A673 (cell line): Measurements from ENCODE around the gene WIPF2.
"Not testable (repeated sequence)": the region's sequence is repeated elsewhere in the genome, so short reads cannot be mapped to it uniquely, and the experiment has no call there.

Experiments used
- EZH2 ChIP-seq: fragments of 200-600 bp; sonication (generic); IDR thresholded peaks from 2 replicates; pipeline ENCODE4 v1.6.1; 2017; ENCODE audit warnings: borderline replicate concordance, low read depth, mild to moderate bottlenecking, mixed read lengths, antibody characterized with exemption, low read length; ENCODE audit not compliant: poor library complexity, severe bottlenecking
- TF ChIP-seq, protein P1 (sequence below): fragments of 300-800, 200-600 bp; sonication (generic); conservative IDR thresholded peaks from 2 replicates; pipeline ENCODE4 v1.5.1; 2017; ENCODE audit warnings: low read depth, mild to moderate bottlenecking, antibody characterized with exemption, low read length, moderate library complexity, mixed read lengths

DNA sequence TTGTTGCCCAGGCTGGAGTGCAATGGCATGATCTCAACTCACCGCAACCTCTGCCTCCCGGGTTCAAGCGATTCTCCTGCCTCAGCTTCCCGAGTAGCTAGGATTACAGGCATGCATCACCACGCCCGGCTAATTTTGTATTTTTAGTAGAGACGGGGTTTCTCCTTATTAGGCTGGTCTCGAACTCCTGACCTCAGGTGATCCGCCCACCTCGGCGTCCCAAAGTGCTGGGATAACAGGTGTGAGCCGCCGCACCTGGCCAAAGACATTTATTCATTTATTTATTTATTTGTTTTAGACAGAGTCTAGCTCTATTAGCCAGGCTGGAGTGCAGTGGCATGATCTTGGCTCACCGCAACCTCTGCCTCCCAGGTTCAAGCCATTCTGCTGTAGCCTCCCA is 10.0 kb downstream of the WIPF2 start:
- TF ChIP-seq, protein P1, sequence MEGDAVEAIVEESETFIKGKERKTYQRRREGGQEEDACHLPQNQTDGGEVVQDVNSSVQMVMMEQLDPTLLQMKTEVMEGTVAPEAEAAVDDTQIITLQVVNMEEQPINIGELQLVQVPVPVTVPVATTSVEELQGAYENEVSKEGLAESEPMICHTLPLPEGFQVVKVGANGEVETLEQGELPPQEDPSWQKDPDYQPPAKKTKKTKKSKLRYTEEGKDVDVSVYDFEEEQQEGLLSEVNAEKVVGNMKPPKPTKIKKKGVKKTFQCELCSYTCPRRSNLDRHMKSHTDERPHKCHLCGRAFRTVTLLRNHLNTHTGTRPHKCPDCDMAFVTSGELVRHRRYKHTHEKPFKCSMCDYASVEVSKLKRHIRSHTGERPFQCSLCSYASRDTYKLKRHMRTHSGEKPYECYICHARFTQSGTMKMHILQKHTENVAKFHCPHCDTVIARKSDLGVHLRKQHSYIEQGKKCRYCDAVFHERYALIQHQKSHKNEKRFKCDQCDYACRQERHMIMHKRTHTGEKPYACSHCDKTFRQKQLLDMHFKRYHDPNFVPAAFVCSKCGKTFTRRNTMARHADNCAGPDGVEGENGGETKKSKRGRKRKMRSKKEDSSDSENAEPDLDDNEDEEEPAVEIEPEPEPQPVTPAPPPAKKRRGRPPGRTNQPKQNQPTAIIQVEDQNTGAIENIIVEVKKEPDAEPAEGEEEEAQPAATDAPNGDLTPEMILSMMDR, result not testable (repeated sequence)
- TF ChIP-seq EZH2, result not testable (repeated sequence)
